CD4-positive, alpha-beta memory T cell (primary cell): ENCODE measurements around the gene ADAP2. TPM values are rescaled to one million over a fixed set of nuclear protein-coding genes. Genes with fewer than 3 reads are reported as not detected.
"Not testable (repeated sequence)": the region's sequence is repeated elsewhere in the genome, so short reads cannot be mapped to it uniquely, and the experiment has no call there.

Experiments
- CTCF ChIA-PET: fragments of 350-600 bp; sonication (Branson Sonifier 250); formaldehyde crosslinking; loops from one replicate; lab custom pipeline; 2021; ENCODE audit warnings: inconsistent platforms; ENCODE audit not compliant: partially characterized antibody; lab: Charles Lee
- POLR2A ChIA-PET: fragments of 350-600 bp; sonication (Branson Sonifier 250); formaldehyde crosslinking; loops from one replicate; lab custom pipeline; 2021; ENCODE audit not compliant: partially characterized antibody; lab: Charles Lee
- DNase-seq, 5 donors: peaks; one replicate each; pipeline versions ENCODE4 v3.0.0 to v3.0.0-alpha.2; 2020 to 2022; ENCODE audit warnings: mixed read lengths in 1 of 5
- H3K27ac ChIP-seq: one replicate; pipeline ENCODE4 v1.7.0; 2013; ENCODE audit warnings: low read depth, low read length
- H3K27me3 ChIP-seq: 2 replicates; pipeline ENCODE4 v1.7.0; 2013; ENCODE audit warnings: mild to moderate bottlenecking, low read length, moderate library complexity; ENCODE audit not compliant: insufficient read depth
- H3K36me3 ChIP-seq: 2 replicates; pipeline ENCODE4 v1.7.0; 2013; ENCODE audit warnings: mild to moderate bottlenecking, low read length, moderate library complexity; ENCODE audit not compliant: insufficient read depth
- H3K4me1 ChIP-seq: 2 replicates; pipeline ENCODE4 v1.7.0; 2013; ENCODE audit warnings: mild to moderate bottlenecking, low read length, moderate library complexity; ENCODE audit not compliant: insufficient read depth
- H3K4me3 ChIP-seq, 2 donors: one replicate each; pipeline ENCODE4 v1.7.0; 2013; ENCODE audit warnings: low read length in 2 of 2, mild to moderate bottlenecking in 1 of 2
- H3K9me3 ChIP-seq, 2 donors: one replicate each; pipeline ENCODE4 v1.7.0; 2013; ENCODE audit warnings: low read length in 2 of 2, control low read depth in 1 of 2; ENCODE audit not compliant: control insufficient read depth in 1 of 2
- H3K27ac Mint-ChIP-seq, 7 donors: one replicate each; pipeline ENCODE4 v1.8.0; 2020 to 2021; ENCODE audit warnings: mixed read lengths in 7 of 7, mild to moderate bottlenecking in 6 of 7, inconsistent platforms in 3 of 7, moderate library complexity in 3 of 7
- H3K27me3 Mint-ChIP-seq, 2 donors: one replicate each; pipeline ENCODE4 v1.8.0; 2020 to 2021; ENCODE audit warnings: mixed read lengths in 2 of 2
- H3K36me3 Mint-ChIP-seq, 2 donors: one replicate each; pipeline ENCODE4 v1.8.0; 2020 to 2021; ENCODE audit warnings: mixed read lengths in 2 of 2, inconsistent platforms in 1 of 2, mild to moderate bottlenecking in 1 of 2
- H3K4me1 Mint-ChIP-seq, 4 donors: one replicate each; pipeline ENCODE4 v1.8.0; 2020 to 2021; ENCODE audit warnings: mixed read lengths in 4 of 4, mild to moderate bottlenecking in 1 of 4
- H3K4me3 Mint-ChIP-seq, 8 donors: one replicate each; pipeline ENCODE4 v1.8.0; 2020 to 2021; ENCODE audit warnings: mixed read lengths in 8 of 8, mild to moderate bottlenecking in 7 of 8, moderate library complexity in 6 of 8, inconsistent platforms in 3 of 8
- H3K9me3 Mint-ChIP-seq, 8 donors: one replicate each; pipeline ENCODE4 v1.8.0; 2020 to 2021; ENCODE audit warnings: mixed read lengths in 8 of 8, mild to moderate bottlenecking in 5 of 8, inconsistent platforms in 3 of 8, moderate library complexity in 1 of 8
- intact Hi-C: fragments of 100-400 bp; cut with micrococcal nuclease; formaldehyde crosslinking; loops from one replicate; pipeline ENCODE4 v1.15.1; 2023
- polyA plus RNA-seq, 2 donors: library from polyadenylated mRNA; unstranded; fragments of 300-500 nt; fragmentation: Illumina TruSeq; gene quantifications; one replicate each; pipeline ENCODE4 v1.2.3, GENCODE V29; 2021
- total RNA-seq, 2 experiments: library from RNA; stranded (reverse); gene quantifications; one replicate each; pipeline ENCODE4 v1.2.3, GENCODE V29; 2021

Gene ADAP2
- total and polyA plus RNA-seq, 4 experiments from 2014 or later: 4.6 to 6.4 TPM; not detected in 2

- Mint-ChIP-seq H3K27me3 (no peaks in the 10 kb centered on the region), H3K4me3 (peak overlapping the region in 2 of 8 donors; percentile 2 to 16), H3K4me1 (peaks cover 13 to 39% (median 24%) of the 10 kb centered on the region in 4 donors), H3K36me3 (peaks cover 4 to 11% of the 10 kb centered on the region in 2 donors), H3K27ac (no peak overlapping the region), H3K9me3 (peaks cover 0 to 2% (median 0%) of the 10 kb centered on the region in 8 donors)
- ChIA-PET CTCF (no interaction called here), POLR2A (no interaction called here)
- no peaks in the 10 kb centered on the region for H3K36me3 ChIP-seq
- no peaks in the 10 kb centered on the region for H3K9me3 ChIP-seq
- no peak overlapping the region for H3K27ac ChIP-seq
- H3K4me1 ChIP-seq: peaks cover 27% of the 10 kb centered on the region
- DNase-seq: no peak
- no peaks in the 10 kb centered on the region for H3K27me3 ChIP-seq
- no peak overlapping the region for H3K4me3 ChIP-seq
- intact Hi-C loops: no loop called here
These were observed 12.9 kb upstream of the ADAP2 start for GRCh38 chr17:30908717-30909420.

GRCh38 chr17:30910151-30910550 is 11.6 kb upstream of the ADAP2 start:
- H3K9me3 Mint-ChIP-seq, POLR2A ChIA-PET, H3K27me3 ChIP-seq, H3K27me3 Mint-ChIP-seq, H3K36me3 ChIP-seq, H3K4me3 ChIP-seq, H3K27ac ChIP-seq, H3K9me3 ChIP-seq, CTCF ChIA-PET, intact Hi-C loops, H3K27ac Mint-ChIP-seq, DNase-seq: not testable (repeated sequence)
- Mint-ChIP-seq H3K4me1 (peaks cover 10 to 34% (median 20%) of the 10 kb centered on the region in 4 donors), H3K4me3 (peak overlapping the region in 1 of 8 donors; percentile 25), H3K36me3 (peaks cover 0 to 11% of the 10 kb centered on the region in 2 donors)
- H3K4me1 ChIP-seq: peaks cover 20% of the 10 kb centered on the region

GRCh38 chr17:30913955-30914354 is 7.8 kb upstream of the ADAP2 start:
- Mint-ChIP-seq H3K36me3 (no peaks in the 10 kb centered on the region), H3K4me1 (peaks cover 0 to 3% (median 1%) of the 10 kb centered on the region in 4 donors), H3K27me3 (peaks cover 0 to 3% of the 10 kb centered on the region in 2 donors), H3K27ac (no peak overlapping the region), H3K4me3 (no peak overlapping the region), H3K9me3 (peaks cover 0 to 2% (median 0%) of the 10 kb centered on the region in 8 donors)
- CTCF ChIA-PET: no interaction called here
- intact Hi-C loops: no loop called here
- no peaks in the 10 kb centered on the region for H3K27me3 ChIP-seq
- no peak overlapping the region for H3K4me3 ChIP-seq
- no peaks in the 10 kb centered on the region for H3K9me3 ChIP-seq
- H3K27ac ChIP-seq: no peak overlapping the region
- no peak for DNase-seq
- no peaks in the 10 kb centered on the region for H3K4me1 ChIP-seq
- H3K36me3 ChIP-seq: no peaks in the 10 kb centered on the region
- POLR2A ChIA-PET: no interaction called here

DNA sequence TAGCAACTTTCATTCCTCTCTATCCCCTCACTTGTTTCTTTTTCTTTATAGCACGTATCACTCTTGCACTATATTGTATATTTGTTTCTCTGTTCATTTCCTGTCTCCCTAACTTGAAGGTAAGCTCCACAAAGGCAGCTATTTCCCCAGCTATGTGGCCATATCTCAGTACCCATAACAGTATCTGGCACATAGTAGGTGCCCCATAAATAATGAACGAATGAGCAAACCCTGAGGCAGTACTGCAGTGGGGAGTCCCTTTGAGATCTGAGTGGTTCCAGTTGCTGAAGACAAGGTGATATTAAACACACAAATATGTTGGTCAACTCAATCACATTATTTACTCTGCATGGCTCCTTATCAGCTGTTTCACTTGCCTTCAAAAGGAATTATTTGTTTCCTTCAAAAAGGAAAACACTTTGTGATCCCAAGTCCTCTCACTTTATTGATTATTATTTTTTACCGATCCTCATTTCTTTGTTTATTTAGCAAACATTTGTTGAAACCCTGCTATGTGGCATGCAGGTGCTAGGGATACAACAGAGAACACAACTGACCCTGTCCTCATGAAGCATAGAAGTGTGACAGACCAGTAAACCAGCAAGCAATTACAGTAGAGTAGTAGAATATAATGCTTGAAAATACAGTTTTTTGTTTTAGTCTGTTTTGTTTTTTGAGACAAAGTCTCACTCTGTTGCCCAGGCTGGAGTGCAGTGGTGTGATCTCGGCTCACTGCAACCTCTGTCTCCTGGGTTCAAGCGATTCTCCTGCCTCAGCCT is 5.7 kb upstream of the ADAP2 start:
- H3K4me1 Mint-ChIP-seq: peaks cover 0 to 4% (median under 1%) of the 10 kb centered on the region in 4 donors
- H3K27ac ChIP-seq: no peak overlapping the region
- intact Hi-C loops: no loop called here
- no peaks in the 10 kb centered on the region for H3K4me1 ChIP-seq
- DNase-seq: no peak
- no peaks in the 10 kb centered on the region for H3K36me3 ChIP-seq
- H3K27me3 ChIP-seq: peaks cover under 1% of the 10 kb centered on the region
- peaks cover 10% of the 10 kb centered on the region in 2 donors for H3K27me3 Mint-ChIP-seq
- ChIA-PET CTCF (interaction anchor here (1.1 kb wide), 1 partner anchor 300 kb away, joined by 4 read pairs; no protein-coding TSS in a partner anchor), POLR2A (no interaction called here)
- H3K4me3 Mint-ChIP-seq: no peak overlapping the region
- peaks cover 0 to 2% (median 0%) of the 10 kb centered on the region in 8 donors for H3K9me3 Mint-ChIP-seq
- no peak overlapping the region for H3K4me3 ChIP-seq
- H3K27ac Mint-ChIP-seq: no peak overlapping the region
- no peaks in the 10 kb centered on the region for H3K9me3 ChIP-seq
- no peaks in the 10 kb centered on the region for H3K36me3 Mint-ChIP-seq

DNA sequence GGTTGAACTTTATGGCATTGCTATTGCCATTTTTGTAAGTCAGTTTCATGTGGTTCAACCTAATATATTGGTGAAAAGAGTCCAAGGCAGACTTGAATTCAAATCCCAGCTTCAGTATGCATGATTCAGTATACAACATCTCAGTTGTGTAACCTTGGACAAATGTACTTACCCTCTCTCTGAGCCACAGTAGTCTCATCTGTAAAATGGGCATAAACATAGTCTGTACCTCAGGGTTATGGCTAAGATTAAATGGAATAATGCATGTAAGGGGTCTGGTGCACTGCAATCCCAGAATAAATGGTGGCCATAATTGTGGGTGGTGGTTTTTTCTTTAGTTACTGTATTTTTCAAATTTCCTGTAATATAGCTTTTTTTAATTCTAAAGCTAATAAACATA is 4.7 kb upstream of the ADAP2 start:
- Mint-ChIP-seq H3K36me3 (no peaks in the 10 kb centered on the region), H3K27me3 (peaks cover 16 to 17% of the 10 kb centered on the region in 2 donors), H3K4me1 (peaks cover 0 to 11% (median 6%) of the 10 kb centered on the region in 4 donors), H3K9me3 (peaks cover 0 to 2% (median 0%) of the 10 kb centered on the region in 8 donors), H3K27ac (no peak overlapping the region), H3K4me3 (no peak overlapping the region)
- intact Hi-C loops: no loop called here
- H3K27ac ChIP-seq: no peak overlapping the region
- peaks cover 7% of the 10 kb centered on the region for H3K27me3 ChIP-seq
- no peaks in the 10 kb centered on the region for H3K36me3 ChIP-seq
- ChIA-PET CTCF (interaction anchor here (0.6 to 0.7 kb wide), 2 partner anchors 672 to 849 kb away, joined by 3 read pairs; no protein-coding TSS in a partner anchor), POLR2A (no interaction called here)
- DNase-seq: no peak
- no peak overlapping the region for H3K4me3 ChIP-seq
- no peaks in the 10 kb centered on the region for H3K9me3 ChIP-seq
- H3K4me1 ChIP-seq: no peaks in the 10 kb centered on the region

GRCh38 chr17:30920282-30920681 is 1.5 kb upstream of the ADAP2 start:
- POLR2A ChIA-PET: no interaction called here
- no peak for DNase-seq

More at GRCh38 chr17:30920282-30920681, 1.5 kb upstream of the ADAP2 start:
- peaks cover 15% of the 10 kb centered on the region for H3K27me3 ChIP-seq
- H3K9me3 ChIP-seq: no peaks in the 10 kb centered on the region
- H3K36me3 Mint-ChIP-seq: no peaks in the 10 kb centered on the region
- no peak overlapping the region for H3K27ac ChIP-seq
- intact Hi-C loops: no loop called here
- H3K36me3 ChIP-seq: no peaks in the 10 kb centered on the region
- H3K4me3 ChIP-seq: no peak overlapping the region
- CTCF ChIA-PET: interaction anchor here (1.9 kb wide), 1 partner anchor 12 kb away, joined by 4 read pairs; no protein-coding TSS in a partner anchor
- H3K4me1 Mint-ChIP-seq: peaks cover 2 to 16% (median 11%) of the 10 kb centered on the region in 4 donors
- H3K4me1 ChIP-seq: peaks cover 8% of the 10 kb centered on the region
- peak overlapping the region in 1 of 7 donors; percentile 72 for H3K27ac Mint-ChIP-seq
- peaks cover 23 to 29% of the 10 kb centered on the region in 2 donors for H3K27me3 Mint-ChIP-seq
- no peak overlapping the region for H3K4me3 Mint-ChIP-seq
- H3K9me3 Mint-ChIP-seq: peaks cover 0 to 1% (median 0%) of the 10 kb centered on the region in 8 donors
